GM19395 (cell line): ENCODE results near the gene PGAP2.
"Not testable (repeated sequence)": the region's sequence is repeated elsewhere in the genome, so short reads cannot be mapped to it uniquely, and the experiment has no call there.

ENCODE experiments used
- ATAC-seq: cut with Tn5 transposase; IDR thresholded peaks from one replicate; pipeline ENCODE4 v1.9.1; 2021; ENCODE audit warnings: mild to moderate bottlenecking, moderate library complexity; ENCODE audit not compliant: unreplicated experiment

PGAP2 gene

DNA sequence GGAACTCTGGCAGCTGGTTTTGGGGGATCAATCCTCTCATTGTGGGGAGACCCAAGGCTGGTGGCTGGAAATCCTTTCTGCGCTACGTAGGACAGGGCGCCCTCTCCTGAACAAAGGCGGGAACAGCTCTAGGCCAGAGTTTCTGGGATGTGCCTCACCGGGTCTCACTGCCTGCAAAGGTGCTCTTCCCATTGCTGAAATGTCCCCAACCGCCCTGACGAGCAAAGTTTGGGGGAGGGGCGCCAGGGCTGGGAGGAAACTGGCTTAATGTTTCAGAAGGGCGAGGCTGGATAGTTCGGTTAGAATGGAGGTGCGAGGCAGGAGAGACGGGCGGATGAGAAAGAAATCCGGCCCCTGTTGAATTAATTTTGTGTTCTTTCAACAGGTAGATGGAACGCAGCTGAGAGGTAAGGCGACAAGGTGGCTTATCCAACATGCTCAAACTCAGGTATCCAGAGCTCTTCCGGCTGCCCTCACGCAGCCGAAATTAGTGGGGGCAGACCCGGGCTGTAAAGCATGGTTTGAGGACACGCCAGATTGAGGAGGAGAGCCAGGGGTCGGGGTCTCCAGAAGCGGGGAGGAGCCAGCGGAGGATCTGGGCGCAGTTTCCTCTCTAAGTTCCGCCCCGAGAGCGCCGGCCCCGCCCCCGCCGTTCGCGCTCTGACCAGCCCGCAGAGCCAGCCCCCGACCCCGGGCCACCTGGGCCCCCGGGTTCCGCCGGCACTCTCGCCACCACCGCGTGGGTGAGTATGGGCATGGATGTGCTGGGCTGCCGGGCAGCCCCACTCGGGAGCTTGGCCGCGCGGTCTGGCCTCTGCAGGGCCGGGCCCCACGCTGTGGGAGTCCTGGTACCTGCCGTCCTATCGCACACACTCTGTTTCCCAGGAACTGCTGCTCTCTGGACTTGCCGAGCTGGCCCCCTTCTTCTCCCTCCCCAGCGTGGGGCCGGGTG lies at the start of gene PGAP2:
PGAP2 (plus strand) TSS at position 652 of the 952 bp plus-strand sequence. CDS start 2,700 bp downstream, outside the sequence.
- ATAC-seq: peak; percentile 76

DNA sequence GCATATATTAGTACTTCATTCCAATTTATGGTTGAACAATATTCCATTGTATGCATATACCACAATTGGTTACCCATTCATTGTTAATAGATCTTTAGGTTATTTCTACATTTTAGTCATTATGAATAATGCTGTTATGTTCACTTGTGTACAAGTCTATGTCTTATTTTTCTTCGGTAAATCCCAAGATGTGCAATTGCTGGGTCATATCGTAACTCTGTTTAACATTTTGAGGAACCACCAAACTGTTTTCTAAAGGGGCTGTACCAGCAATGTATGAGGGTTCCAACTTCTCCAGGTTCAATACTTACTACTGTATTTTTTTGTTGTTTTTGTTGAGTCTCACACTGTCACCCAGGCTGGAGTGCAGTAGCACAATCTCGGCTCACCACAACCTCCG lies 44.1 kb upstream of the PGAP2 start:
- ATAC-seq: no peak

DNA sequence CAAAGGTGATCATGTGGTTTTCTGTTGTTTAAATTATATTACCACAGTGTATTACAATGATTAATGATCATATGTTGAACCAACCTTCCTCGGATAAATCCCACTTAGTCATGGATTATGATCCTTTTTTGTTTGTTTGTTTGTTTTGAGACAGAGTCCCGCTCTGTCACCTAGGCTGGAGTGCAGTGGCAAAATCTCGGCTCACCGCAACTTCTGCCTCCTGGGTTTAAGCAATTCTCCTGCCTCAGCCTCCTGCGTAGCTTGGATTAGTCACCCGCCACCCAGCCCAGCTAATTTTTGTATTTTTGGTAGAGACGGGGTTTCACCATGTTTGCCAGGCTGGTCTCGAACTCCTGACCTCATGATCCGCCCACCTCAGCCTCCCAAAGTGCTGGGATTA lies 41.5 kb upstream of the PGAP2 start:
- not testable (repeated sequence) for ATAC-seq

DNA sequence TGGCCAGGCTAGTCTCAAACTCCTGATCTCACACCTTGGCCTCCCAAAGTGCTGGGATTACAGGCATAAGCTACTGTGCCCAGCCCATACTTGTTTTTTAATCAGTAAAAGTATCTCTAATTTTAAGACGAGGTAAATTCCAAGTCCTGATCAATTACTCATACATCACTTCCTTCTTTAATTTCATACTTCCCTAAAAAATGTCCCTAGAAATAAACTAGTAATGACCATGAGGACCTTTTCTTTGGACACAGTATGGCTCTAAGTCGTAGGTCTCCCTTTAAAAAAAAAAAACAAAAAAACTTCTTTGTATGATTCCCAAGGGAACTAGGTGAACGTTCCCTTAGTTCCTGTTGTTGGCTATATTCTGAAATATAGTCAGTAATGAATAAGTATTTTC lies 40.8 kb upstream of the PGAP2 start:
- ATAC-seq: no peak

DNA sequence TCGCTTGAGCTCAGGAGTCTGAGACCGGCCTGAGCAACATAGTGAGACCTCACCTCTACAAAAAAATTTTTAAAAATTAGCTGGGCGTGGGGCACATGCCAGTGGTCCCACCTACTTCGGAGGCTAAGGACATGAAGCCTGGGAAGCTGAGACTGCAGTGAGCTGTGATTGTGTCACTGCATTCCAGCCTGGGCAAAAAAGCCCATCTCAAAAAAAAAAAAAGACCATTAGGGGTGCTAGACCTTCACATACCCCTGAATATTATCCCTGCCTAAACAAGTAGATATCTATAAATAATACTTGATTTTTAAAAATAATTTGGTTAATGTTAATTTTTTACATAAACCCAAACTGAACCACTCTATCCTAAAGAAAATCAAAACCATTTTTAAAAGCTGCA lies 35.2 kb upstream of the PGAP2 start:
- no peak for ATAC-seq

DNA sequence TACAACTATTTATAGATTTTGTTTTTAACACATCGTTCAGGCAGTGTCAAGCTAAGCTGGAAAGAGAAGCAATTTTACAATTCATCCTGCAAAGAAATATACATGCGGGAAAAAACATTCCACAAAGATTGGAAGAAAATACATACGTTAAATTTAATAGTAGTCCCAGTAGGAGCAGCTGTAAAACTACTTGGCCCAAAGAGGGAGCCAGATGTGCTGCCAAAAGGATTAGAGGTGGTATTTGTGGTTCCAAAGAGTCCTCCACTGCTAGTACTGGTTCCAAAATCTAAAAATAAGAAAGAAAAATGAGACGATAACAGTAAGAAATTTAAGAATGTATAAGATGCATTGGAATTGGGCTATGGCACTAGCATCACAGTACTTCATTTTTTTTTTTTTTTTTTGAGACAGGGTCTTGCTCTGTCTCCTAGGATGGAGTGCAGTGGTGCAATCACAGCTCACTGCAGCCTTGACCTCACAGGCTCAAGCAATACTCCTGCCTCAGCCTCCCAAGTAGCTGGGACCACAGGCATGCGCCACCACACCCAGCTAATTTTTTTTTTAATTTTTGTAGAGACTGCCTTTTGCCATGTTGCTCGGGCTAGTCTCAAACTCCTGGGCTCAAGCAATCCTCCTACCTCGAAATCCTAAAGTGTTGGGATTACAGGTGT lies 32.5 kb upstream of the PGAP2 start:
- no peak for ATAC-seq

DNA sequence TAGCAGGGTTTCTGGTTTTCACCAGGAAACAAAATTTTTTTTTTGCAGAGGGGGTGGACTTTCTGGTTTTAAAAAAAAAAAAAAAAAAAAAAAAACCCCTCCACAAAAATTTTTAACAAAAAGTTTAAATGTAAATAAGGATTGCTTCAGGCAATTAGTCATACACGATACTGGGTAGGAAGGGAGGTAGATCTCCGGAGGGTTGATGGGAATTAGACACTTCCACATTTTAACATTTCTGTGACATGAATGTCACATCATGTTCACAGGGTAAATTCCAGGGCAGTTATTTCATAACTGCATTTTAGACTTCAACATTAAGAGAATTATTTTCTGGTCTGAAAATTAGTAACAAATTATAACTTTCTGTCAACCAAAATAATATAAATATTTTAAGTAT lies 26.9 kb upstream of the PGAP2 start:
- no peak for ATAC-seq

DNA sequence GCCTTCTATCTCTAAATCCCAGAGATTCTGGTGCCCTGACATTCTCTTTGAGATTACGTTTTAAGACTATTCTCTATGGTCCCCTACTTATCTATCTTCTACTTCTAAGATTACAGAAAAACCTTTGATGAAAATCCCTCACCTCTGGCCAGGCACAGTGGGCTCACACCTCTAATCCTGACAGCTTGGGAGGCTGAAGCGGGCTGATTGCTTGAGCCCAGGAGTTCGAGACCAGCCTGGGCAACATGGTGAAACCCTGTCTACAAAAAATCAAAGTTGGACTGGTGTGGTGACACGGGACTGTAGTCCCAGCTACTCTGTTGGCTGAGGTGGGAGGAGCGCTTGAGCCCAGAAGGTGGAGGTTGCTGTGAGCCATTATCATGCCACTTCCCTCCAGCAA lies 25.4 kb upstream of the PGAP2 start:
- no peak for ATAC-seq

DNA sequence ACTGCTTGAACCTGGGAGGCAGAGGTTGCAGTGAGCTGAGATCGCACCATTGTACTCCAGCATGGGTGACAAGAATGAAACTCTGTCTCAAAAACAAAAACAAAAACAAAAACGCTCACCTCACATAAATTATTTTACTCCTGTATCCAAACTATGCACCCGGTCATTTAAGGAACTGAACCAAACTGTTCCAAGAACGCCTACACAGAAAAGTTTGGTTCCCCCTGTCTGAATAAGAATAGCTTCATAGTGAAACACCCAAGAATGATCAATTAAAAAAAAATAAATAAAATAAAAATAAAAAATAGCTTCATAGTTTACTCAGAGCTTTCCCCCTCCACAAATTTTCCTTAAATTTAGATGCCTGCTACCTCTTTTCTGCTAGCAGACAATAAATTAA lies 24.7 kb upstream of the PGAP2 start:
- no peak for ATAC-seq

DNA sequence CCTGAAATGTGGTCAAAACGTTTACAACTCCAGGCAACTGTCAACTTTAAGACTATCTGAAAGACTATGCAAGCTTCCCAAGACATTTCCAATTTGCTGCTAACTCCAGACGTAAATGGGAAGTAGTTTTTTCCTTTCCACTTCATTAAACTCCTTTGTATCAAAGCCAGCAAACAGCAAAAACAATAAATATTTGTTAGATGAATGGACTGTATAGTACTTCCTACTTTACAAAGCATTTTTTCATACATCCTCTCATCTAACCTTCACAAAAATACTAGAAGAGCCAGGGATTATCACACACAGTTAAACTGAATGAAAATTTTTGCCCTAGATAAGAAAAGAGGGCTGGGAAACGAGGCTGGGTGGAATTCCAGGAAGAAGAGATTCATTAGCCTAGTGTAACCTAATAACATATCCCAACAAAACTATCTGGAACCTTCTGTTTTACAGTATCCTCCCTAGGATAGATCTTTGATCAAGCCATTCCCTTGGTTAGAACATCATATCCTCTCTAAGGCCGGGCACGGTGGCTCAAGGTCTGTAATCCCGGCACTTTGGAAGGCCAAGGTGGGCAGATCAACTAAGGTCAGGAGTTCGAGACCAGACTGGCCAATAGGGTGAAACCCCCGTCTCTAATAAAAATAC lies 21.5 kb upstream of the PGAP2 start:
- no peak for ATAC-seq

DNA sequence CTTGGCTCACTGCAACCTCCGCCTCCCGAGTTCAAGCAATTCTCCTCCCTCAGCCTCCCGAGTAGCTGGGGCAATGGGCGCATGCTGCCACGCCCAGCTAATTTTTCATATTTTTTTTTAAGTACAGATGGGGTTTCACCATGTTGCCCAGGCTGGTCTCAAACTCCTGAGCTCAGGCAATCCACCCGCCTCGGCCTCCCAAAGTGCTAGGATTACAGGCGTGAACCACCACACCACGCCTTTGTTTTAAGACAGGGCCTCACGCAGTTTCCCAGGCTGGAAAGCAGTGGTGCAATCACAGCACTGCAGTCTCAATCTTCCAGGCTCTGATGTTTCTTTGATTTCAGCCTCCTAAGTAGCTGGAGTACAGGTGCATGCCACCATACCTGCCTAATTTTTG lies 14.0 kb upstream of the PGAP2 start:
- not testable (repeated sequence) for ATAC-seq

DNA sequence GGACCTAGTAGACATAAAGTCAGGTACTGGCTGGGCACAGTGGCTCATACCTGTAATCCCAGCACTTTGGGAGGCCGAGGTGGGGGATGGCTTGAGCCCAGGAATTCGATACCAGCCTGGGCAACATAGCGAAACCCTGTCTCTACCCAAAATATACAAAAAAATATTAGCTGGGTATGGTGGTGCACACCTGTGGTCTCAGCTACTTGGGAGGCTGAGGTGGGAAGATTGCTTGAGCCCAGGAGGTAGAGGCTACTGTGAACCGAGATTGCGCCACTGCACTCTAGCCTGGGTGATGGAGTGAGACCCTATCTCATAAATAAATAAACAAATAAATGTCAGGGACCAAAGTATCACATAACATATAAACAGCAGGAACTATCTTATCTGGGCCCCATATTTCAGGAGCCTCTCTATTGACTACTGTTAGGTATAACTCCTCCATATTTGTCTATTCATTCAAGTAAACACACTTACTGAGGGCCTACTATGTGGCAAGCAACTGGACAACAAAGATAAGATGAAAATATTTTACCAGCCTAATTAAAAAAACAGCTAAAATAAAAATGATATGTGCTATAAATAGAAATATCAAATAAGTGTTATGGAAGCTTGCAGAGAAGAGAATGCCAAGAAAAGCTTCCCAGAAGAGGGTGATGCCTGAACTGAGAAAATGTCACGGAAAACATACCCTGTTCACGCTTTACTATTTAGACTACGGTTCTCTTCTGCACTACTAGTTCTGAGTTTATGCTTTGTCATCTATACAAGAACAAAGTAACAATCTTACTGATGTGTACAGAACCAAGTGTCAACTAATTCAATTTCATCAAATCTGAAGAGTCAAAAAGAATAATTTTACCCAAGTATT lies 13.0 kb upstream of the PGAP2 start:
- no peak for ATAC-seq

DNA sequence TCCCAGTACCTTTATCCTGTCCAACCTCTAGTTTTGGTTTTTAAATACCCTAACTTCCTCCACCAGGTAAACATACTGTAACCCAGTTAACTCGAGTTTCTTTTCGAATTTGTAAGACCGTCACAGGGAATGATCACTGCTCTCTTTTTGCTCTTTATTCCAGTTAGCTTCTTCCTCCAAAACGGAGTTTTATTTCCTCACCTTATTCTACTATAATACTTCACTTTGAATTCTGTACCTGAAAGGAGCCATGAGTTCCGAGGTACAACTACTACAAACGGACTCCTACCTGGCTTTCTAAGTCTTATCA lies 12.4 kb upstream of the PGAP2 start:
- no peak for ATAC-seq

DNA sequence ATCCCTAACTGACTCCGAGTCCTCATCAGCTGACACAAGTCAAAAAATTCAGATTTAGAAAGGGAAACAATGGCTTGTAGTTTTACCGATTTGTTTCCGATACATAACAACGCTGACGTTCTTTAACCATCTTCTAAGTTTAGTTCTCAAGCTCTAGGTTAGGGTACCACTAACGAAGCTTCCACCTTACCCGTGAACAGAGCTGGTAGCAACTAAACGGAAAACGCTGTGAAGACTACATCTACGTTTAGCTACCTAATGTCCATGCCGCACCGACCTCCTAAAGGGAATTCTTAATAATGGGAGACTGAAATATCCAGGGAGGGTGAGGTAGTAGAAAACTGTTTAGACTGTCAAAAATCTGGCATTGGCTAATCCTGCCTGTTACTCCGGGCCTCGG lies 12.0 kb upstream of the PGAP2 start:
- no peak for ATAC-seq

DNA sequence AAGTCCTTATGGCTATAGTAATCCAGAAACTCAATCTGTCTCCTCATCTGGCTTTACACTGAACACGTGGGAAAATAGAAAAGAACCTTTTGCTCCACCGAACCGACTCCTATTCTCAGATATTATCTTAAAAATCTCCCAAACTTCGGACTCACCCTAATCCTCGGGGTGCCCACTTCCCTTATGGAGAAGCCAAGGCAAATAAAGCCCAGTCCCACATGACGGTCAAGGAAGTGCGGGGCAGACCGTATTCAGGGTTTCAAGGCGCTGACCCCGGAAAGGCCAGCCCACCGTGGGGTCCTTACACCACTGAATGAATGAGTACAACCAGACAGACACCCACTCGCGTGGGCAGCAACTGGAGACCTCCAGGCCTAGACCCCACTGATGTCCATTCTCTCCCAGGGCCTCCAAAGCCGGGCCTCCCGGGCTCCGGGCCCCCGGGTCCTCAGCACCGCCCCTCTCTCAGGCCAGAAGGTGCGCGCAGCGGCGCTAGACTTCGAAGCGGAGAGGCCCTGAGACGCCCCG lies 11.5 kb upstream of the PGAP2 start:
- ATAC-seq: peak; percentile 40

DNA sequence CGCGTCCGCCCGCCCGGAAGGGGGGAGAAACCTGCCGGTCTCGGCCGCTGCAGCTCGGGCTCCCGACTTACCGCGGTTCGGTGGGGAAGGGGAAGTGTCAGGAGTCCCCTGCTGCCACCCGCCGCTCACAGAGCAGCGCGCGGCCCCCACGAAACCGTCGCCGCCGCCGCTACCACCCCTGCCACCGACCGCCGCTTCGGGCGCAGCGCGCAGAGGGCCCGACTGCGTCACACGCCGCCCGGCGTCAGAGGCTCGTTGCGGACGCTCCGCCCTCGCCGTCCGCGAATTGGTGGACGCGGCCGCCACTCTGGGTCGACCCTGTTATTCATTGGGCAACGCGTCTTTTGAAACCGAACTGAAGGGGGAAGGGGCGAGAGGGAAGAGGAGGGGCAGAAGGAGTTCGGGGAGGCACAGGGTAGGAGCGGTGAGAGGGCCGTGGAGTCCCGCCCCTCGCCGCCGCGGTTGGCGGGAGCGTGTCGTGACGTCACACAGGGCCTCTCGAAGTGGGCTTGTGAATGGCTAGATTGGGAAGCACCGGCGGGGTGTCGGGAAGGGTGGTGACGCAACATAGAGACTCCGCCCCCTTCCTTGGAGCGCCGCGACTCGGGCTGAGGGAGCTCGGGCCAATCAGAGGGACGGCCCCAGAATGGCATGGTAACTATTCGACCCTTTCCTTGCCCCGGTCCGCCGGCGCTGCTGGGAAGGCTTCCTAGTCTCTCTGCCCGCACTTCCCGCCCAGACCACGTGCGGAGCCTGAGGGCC lies 10.8 kb upstream of the PGAP2 start, which contains the start of gene NUP98:
NUP98 (minus strand) TSS at position 226 of the 762 bp plus-strand sequence. CDS start 15,437 bp downstream, outside the sequence.
- ATAC-seq: peak; percentile 96

DNA sequence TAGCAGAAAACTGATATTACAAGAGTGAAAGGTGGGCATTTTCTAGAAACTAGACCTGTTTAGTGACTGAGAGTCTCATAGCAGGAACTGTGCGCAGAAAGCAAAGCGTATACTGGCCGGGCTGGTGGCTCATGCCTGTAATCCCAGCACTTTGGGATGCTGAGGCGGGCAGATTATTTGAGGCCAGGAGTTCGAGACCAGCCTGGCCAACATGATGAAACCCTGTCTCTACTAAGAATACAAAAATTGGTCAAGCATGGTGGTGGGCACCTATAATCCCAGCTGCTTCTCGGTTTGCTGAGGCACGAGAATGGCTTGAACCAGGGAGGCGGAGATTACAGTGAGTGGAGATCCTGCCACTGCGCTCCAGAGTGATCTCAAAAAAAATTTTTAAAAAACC lies 9.2 kb upstream of the PGAP2 start:
- no peak for ATAC-seq

DNA sequence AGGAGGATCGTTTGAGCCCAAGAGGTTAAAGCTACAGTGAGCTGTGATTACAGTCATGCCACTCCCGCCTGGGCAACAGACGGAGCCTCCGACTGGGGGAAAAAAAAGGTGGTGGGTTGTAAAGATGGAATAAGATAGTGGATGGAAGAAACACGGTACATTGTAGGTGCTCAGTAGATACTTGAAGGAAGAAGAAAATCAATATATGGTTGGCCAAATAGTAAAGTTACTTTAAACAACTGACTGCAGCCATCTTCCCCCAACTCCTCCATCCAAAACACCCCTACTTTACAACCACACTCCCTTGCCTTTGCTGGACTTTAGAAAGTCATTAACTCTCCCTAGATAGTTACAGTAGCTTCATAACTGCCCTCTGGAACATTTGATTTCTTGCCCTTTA lies 8.5 kb upstream of the PGAP2 start:
- no peak for ATAC-seq

DNA sequence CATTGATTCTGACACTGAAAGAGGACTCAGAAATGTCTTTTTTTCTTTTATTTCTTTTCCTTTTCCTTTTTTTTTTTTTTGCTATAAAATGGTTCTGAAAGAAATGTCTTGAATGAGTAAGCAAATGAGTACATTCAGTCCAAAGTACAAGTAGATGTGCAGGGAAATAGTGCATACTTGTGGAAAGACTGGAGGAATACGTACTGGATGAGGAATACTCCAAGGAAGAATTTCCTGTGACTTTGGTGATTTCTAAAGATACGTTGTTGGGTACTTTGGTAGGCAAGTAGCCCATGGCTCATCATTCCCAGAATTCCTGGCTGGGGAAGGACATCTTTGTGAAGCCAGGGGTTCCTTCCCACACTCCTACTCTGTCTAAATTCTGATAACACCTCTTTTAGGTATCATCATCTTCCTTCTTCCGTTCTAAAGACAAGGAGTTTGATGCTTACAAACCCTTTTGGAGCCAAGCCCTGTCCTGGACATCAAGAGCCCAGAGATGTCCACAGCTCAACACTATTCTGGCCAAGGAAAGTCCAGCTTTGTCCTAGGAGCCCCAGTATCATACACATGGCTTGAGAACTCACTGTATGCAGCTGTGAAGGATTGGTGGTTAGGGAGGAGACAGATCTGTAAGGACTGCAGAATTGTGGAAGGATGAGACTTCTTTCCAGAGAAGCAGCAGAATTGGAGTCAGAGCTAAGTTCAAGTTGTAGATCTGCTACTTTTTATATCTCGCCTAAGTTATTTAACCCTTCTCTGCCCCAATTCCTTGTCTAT lies 6.2 kb upstream of the PGAP2 start:
- ATAC-seq: no peak
